GM12891 (cell line): ENCODE data around the gene EHMT1.

Experiments used
- POLR2A ChIP-seq: IDR thresholded peaks from 2 replicates; pipeline ENCODE4 v1.6.1; 2011; ENCODE audit warnings: low read depth, low read length, control low read depth
- POLR2AphosphoS5 ChIP-seq: IDR thresholded peaks from 2 replicates; pipeline ENCODE4 v1.6.1; 2011; ENCODE audit warnings: low read depth, low read length, control low read depth
- POU2F2 ChIP-seq: IDR thresholded peaks from 2 replicates; pipeline ENCODE4 v1.6.1; 2011; ENCODE audit warnings: low read depth, mild to moderate bottlenecking, control low read depth, low read length, moderate library complexity
- SPI1 ChIP-seq: IDR thresholded peaks from 2 replicates; pipeline ENCODE4 v1.6.1; 2011; ENCODE audit warnings: low read depth, low read length, control low read depth
- TAF1 ChIP-seq: IDR thresholded peaks from 2 replicates; pipeline ENCODE4 v1.6.1; 2011; ENCODE audit warnings: low read depth, low read length, control low read depth

- TF ChIP-seq POLR2A: no peak
- TF ChIP-seq POLR2AphosphoS5: no peak
- no peak for TF ChIP-seq SPI1
- TF ChIP-seq POU2F2: no peak
- no peak for TF ChIP-seq TAF1
These were observed 29.2 kb upstream of the EHMT1 start for GRCh38 chr9:137589441-137590122.
